Activated CD4-positive, alpha-beta T cell treated with anti-CD3 and anti-CD28 coated beads, Interleukin-2, Interleukin-4, amounts not matched to agents 100 ng/mL and 50 ng/mL, durations not matched to agents 16 hours and 8 hours (primary cell): ENCODE measurements around the gene ZBTB18.
"Not testable (repeated sequence)": the region's sequence is repeated elsewhere in the genome, so short reads cannot be mapped to it uniquely, and the experiment has no call there.

Experiments
- DNase-seq: peaks from one replicate; pipeline ENCODE4 v3.0.0-alpha.2; 2020; ENCODE audit warnings: low spot score

The ZBTB18 gene

DNA sequence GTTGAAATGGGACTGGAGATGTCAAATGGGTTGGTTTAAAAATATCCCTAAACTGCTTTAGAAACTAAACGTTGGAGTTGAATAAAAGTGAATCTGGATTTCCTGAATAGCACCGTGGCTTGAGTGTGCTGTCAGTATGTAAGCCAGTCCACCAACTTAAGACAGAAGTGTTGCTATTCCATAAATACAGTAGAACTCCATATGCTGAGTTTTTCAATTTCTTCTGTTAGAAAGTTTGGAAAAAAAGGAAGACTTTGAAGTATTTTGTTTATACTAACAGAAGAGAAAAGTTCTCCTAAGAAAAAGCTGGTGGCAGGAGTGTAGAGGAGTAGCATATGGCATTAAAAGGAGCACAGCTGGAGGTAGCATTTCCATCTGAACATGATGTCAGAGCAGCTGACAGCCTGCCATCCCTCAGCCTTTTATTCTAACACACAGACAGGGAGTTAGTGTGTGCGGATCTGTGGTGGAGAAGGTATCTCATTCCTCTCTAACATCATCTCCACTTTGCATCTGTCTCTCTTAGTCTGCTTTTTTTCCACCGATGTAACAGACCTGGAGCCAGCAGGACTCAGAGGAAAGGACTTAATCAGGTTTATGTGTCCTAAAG lies at the start of gene ZBTB18:
ZBTB18 (plus strand) TSS at position 449 of the 610 bp plus-strand sequence; CDS start at position 598, 149 bp downstream.
- no peak for DNase-seq

DNA sequence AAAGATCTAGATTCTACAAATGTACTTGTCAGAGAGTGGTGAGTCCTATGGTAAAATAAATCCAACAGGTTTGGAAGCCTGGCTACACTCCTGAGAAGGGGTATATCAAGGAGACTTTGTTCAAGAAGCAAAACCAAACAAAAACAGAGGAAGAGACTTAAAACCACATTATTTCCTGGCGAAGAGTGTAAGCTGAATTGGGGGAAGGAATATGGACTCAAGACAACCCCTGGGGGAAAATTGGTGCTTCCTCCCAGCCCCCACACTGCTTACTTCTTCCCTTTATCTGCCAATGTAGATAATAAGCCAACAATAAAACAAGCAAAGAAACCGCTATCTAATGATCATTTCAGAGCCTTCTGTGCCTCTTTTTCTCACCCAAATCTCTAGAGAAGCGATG lies 48.4 kb upstream of the ZBTB18 start:
- no peak for DNase-seq

DNA sequence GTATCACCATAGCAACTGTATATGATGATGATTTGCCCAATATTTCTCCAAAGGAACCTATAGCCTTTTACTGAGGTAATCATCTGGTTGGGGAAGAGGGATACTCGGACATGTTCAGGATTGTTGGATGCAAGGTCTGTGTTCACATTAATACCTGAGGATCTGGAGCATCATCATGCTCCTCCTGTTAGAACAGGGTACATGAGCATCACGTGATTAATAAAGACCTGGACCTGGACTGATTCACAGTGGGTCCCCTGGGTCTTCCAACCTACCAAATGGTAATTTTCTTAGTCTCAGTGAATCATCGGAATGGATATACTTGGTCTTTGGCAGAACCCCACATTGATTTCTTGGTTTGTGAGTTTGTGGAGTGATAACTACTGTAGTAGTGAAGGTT lies 45.6 kb upstream of the ZBTB18 start:
- DNase-seq: no peak

DNA sequence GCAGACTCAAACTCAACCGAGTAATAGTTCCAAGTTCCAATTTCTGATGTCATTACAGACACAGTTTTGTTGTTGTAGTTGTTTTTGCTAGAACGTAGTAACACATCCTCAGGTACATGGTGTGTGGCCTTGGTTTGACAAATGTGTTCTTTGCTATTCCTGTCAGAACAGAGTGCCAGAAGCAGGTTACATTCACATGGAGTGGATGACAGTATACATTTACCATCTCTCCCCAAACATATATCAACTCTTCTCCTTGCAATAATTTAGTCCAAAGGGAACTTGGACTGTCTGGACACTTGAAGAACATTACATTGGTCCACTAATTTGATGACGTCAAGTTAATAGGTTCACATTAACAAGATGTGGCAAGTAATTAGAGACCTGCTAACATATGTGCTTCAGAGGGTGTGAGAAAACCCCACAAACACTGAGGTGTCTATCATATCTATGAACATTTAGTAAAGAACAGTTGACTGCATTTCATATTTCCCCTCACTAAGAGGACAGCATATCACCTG lies 44.6 kb upstream of the ZBTB18 start:
- no peak for DNase-seq

DNA sequence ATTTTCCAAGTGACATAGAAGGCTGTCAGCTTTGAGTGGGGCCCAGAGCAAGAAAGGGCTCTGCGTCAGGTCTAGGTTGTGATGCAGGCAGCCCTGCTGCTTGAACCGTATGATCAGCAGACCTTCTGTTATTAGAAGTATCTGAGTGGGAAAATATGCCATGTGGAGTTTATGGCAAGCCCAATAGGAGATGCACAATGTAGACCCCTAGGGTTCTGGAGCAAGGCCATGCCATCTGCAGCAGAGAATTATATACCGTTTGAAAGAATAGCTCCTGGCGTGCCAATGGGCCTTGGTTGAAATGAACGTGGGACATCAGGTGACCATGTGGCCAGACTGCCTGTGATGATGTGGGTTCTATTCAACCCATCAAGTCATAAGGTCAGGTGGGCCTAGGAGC lies 44.1 kb upstream of the ZBTB18 start:
- DNase-seq: no peak

DNA sequence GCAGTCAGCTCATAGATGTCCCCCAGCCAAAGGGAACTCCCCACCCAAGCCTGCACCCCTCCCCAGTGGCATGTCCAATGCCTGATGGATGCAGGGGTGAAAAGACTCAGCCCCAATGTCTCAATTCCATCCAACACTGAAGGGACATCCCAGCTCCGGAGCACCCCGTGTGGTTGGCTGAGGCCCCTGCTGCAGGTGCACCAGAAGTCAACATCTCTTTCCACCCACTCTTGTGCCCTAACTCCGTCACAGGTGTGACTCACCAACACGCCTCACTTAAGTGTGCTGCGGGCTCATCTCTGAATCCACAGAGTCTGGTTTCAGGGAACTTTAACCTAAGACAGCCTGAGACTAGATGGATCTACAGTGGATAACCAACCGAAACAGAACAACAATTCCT lies 40.9 kb upstream of the ZBTB18 start:
- DNase-seq: no peak

DNA sequence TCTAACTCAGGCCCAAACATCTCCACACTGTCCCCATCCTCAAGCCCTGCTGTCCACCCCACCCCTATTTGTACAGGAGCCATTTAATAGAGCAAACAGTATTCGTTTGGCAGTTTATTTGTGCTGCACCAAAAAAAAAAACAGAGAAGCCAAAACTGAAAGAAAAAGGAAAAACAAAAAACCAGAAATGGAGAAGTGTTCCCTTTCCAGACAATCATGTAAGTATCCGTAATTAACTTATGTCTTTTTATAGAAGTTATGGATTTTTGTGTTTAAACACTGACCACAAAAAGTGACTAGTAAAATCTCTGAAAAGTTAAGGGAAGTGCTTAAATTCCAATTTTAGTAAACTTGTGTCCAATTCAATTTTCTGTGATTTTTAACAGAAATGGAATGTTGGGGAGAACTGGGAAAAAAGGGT lies 40.4 kb upstream of the ZBTB18 start:
- no peak for DNase-seq

DNA sequence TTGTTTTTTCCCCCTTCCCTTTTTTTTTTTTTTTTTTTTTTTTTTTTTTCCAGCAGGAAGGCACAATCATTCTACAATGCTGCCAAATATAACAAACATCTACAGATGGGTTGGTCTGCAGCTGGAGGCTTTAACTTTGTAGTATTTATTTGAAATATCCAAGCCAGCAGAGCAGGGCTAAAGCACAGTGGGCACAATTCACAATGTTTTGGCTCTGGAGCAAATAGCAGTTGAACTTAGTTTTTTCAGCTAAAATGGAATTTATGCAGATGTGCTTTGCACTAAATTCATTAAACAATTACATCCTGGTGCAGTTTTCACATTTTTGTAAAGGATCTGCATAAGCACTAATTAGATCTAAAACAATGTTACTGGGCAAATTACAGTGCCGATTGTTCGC lies 39.8 kb upstream of the ZBTB18 start:
- no peak for DNase-seq

DNA sequence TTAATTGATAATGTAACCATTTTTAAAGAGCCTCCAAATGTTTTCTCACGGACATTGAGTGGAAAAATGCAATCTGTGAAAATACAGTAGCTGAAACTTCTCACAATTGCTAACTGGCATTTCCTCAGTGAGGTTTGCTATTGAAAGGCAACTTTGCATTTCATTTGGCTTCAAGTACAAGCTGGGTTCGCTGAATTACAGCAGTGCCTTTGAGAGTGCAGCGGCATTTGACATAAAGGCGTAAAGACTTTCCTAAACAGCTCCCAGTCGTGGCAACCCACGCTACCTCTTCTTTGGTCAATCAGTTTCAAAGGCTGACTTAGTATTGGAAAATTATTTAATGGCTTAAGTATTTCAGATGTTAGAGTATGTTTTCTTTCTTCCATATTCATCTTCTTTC lies 39.3 kb upstream of the ZBTB18 start:
- DNase-seq: no peak

DNA sequence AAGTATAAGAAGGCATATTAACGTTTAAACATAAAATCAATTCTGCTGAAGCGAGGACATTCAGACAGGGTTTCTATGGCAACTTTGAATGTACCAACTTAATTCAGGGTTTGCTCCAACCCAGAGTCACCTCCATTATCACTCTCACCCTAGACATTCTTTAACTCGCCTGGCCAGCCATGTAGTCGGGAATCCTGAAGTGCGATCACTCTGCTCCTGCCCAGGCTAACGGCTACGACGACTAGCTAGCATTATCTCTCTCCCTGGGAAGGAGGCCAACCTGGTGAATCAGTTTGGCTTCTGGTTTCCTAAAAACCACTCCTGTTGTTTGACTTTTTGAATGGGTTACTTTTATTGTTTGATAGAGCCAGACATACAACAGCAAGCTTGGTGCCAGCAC lies 38.9 kb upstream of the ZBTB18 start:
- DNase-seq: no peak

DNA sequence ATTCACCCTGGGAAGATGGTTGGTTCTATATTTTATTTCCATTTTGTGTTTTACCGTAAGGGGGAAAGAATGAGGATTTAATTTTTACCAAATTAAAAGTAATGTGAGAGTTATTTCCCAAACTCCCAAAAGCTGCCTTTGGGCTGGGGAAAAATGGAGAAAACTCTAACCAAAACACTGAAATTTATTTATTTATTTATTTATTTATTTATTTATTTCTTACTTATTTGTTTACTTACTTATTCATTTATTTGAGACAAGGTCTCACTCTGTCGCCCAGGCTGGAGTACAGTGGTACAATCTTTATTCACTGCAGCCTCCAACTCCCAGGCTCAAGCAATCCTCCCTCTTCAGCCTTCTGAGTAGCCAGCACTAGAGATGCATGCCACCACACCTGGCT lies 38.0 kb upstream of the ZBTB18 start:
- DNase-seq: no peak

DNA sequence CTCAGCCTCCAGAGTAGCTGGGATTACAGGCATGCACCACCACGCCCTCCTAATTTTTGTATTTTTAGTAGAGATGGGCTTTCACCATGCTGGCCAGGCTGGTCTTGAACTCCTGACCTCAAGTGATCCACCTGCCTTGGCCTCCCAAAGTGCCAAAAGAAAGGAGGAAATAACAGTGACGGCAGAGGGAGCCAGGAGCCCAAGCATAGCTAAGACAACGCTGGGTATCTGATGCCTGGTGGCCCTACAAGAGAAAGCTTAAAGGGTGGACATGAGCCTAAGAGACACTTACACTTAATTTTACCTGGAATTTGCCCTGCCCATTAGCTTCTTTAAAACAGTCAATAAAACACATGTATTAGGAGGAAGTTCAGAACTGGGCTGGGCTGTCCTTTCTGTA lies 36.2 kb upstream of the ZBTB18 start:
- not testable (repeated sequence) for DNase-seq

DNA sequence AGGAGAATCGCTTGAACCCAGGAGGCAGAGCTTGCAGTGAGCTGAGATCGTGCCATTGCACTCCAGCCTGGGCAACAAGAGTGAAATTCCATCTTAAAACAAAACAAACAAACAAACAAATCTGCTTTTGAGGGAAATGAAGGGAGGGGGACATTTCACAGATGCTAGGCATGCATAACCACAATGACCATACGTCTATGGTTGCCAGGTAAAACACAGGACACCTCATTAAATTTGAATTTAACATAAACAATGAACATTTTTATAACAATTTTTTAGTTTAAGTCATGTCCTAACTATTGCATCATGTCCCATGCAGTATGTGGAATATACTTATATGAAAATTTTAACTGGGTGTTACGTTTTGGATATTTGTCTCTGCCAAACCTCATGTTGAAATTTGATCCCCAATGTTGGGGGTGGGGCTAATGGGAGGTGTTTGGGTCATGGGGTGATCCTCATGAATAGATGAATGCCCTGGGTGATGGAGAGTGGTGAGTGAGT lies 31.0 kb upstream of the ZBTB18 start:
- no peak for DNase-seq

DNA sequence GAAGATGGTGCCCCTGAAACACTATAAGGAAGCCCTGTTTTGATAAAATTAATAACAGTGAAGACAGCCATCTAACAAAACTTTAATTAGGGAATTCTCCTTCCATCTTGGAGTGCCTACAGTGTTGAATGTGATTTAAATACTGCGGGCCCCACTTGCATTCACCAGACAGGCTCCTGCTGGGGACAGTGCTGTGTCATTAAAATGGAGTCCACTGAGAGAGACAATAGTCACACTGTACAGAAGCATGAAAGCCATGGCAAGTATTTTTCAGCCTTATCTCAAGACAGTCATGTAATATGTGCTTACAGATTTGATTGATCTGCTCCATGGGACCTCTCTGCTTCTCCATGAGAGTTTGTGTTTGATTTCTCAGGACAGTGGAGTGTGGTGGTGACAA lies 29.7 kb upstream of the ZBTB18 start:
- no peak for DNase-seq

DNA sequence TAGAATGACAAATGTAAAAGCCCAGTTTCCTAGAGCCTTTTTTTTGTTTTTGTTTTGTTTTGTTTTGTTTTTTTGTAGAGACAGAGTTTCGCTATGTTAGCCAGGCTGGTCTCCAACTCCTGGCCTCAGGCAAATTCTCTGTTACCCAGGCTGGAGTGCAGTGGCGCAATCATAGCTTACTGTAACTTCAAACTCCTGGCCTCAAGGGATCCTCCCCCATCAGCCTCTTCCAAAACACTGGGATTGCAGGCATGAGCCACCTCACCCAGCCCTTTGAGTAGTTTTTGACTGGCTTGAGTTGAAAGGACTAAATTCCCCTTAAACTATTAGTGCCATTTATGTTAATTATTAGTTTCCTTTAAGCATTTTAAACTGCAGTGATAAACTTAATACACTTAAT lies 28.8 kb upstream of the ZBTB18 start:
- DNase-seq: no peak

DNA sequence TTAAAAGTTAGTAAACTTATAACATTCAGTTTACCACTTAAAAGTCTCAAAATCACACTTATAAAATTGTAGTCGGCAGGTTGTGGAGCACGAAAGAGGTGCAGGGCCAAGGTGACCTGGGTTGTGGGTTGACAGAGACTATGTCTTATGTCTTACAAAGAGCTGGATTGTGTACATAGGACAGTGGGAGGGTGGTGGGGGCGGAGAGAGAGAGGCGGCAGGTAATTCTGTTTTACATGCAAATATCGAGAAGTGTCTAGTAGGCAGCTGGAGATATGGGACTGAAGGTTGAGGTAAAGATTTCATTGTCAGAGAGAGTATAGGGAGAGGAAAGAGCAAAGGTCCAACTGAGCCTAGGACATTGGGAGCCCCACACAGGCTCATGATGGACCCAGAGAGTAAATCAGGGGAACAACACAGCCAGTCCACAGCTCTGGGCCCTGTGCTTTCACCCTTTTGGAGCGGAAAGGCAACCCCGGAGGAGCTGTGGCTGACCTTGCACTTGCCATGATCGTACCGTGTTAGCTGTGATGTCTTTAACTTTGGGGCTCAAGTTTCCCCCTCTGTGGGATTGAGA lies 28.1 kb upstream of the ZBTB18 start:
- no peak for DNase-seq

DNA sequence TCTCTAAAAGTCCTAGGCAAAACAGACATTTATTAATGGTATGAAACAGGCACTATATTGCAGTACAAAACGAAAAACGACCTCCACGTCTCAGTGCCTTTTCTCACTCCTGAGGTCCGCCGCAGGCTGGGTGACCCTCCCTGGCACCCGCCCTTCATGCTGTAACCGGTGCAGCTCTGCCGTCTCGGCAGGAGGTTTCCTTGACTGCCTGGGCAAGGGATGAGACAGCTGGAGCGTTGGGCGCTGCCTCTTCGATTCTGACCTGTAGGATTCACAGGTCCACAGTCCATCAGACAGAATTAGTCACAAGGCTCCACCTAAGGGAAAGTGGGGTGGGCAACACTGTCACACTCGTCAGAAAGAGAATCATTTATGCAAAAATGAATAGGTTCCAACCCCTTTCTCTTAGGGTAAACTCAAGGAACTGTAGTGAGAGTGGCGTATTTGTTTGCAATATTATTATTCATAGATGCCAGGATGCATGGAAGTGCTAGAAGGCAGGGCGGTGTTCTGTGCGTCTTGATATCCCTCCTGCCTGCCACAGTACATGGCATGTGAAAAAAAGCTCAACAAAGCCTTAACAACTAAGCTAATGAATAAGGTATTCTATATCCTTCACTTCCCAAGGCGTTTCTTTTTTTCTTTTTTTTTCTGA lies 23.5 kb upstream of the ZBTB18 start:
- DNase-seq: no peak

DNA sequence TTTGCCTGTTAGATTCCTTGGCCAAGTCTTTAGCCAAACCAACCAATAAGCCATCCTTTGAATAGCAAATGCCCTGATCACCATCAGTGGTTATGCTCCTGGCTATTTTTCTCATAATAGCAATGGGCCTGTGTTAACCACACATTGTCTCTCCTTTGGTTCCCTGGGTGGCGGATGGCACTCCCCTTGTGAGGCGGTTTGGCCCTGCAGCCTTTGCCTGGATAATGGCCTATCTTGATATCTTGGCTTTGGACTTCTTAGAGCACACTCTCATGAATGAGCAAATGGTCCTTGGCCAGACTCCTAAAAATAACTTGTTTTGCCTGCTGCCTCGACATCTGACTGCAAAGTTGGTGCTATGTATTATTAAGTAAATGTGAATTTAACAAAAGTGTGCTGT lies 22.4 kb upstream of the ZBTB18 start:
- DNase-seq: no peak

DNA sequence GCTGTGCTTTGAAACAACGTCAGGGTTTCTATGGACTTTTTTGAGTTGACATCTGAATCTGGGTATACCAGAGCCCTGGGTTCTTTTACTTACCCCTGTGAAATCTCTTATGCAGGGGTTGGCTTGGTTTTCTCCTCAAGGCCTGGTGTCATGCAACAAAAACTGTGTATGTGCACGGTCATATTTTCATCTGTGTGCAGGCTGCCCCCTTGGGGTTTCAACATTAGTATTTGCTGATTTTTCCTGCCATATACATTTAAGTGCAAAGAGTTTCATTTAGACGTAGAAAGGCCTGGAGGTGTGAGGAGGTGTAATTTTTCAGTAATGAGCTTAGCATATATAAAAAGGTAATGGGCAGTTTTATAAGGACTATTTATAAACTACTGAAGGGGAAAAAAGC lies 22.0 kb upstream of the ZBTB18 start:
- no peak for DNase-seq

DNA sequence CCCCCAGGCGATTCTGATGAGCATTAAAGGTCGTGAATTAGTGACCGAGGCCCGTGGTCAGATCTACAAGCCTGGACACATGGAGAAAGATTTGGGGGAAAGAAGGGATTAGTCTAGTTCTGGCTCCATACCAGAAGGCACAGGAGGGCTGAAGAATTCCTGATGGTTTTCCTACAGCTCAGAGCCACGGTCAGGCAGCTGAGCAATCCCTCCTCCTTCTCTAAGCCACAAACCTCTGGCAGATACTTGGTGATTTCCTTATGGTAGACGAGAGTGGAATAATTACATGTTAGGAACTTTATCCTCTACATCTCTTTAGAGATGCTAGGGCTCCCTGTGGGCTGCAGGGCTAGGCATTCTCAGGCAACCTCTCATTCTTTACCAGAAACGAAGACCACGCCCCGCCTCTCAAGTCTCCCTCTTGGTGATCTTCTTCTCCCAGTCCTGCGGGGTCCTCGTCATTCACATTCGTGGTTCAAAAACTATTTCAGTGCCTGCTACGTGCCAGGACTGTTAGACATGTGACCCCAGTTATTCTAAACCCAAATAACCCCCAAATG lies 20.5 kb upstream of the ZBTB18 start:
- no peak for DNase-seq

DNA sequence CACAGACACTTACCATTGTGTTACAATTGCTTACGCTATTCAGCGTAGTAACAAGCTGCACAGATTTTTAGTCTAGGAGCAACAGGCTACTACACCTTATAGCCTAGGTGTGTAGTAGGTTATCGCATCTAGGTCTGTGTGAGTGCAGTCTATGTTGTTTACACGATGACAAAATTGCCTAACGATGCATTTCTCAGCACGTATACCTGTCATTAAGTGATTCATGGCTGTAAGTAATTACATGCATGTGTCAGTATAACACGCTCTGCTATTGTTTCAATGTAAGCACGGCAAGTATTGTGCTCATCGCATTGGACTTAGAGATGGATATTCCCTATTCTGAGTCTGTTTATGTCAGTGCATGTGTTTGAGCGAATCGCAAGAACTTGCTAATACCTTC lies 15.7 kb upstream of the ZBTB18 start:
- DNase-seq: no peak

DNA sequence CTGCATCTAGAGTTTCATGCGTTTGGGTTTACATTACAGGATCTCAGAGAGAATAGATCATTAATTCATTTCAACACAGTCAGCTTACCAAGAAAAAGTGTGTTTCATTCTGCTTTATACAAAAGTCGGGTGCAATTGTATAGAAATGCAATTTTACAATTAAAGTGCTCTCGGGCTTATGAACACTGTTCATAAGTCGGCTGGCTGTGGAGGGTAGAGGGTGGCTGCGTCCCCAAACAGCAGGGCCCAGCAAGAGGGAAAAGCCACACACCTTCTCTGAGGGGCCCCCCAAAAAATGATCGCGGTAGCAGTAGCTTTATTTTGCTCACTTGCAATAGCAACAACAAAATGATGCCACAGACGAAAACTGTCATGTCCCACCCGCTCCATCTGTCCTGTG lies 13.8 kb upstream of the ZBTB18 start:
- no peak for DNase-seq

DNA sequence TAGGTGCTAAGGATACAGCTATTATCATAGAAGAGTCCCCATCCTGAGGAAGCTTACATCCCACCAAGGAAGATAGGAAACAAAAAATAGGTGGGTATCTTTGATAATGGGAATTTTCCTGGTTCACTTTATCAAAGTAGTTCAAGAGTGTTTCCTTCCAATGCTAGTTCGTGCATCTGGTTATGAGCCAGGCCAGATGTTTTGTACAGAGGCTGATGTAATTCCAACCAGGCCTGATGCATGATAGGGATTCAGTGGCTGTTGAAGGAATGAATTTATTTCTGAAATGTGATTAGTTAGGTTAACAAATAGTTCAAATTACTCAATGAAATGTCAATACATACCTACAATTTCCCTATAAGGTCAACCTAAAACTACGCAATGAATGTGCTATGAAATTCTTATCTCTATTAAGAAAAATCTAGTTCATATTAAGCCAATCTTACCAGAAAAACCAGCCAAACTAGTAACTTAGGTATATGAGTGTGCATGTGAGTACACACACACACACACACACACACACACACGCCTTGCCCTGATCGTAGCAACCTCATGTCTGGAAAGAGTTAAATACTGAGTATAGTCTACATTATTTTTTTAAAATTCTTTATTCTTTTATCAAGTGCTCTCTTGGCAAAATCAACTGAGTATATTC lies 9.5 kb upstream of the ZBTB18 start:
- no peak for DNase-seq
